ENCODE measurements around the gene G6PD. TPM values are rescaled to one million over a fixed set of nuclear protein-coding genes. Genes with fewer than 3 reads are reported as not detected.

Gene G6PD
- total RNA-seq, 2 donors from 2014 or later: 48.1 to 78.3 TPM

DNA sequence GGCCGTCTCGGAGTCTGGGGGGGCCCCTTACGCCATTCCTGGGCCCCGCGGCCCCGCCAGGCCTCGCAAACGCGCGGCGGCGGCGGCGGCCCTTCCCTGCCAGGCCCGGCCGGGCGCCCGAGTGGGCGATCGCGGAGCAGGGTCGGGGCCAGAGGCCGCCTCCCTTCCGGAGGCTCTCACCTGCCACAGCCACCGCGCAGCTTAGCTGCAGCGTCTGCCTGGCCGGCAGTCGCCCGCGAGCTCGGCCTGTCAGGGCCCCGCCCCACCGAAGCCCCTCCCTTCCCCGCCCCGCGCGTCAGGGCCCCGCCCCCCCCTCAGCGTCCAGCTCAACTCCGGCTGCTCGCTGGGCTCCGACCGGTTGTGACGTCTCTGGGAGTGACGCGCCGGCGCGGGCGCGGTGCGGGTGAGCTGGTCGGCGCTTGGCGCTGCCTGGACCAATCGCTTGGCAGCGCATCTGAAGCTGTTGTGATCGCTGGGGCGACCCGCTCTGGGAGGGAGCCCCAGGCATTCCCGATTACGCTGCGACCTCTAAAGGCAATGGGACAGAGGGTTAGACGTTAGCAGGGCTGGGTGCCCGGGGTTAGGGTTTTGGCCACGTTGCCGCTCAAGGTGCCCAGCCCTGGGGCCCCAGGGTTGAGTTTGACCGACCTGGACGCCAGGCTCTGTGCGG lies 56.1 kb downstream of the G6PD start, which contains the start of gene SLC10A3:
Gene SLC10A3 (minus strand): TSS at position 216 of the 670 bp plus-strand sequence. CDS start 1,689 bp downstream, outside the sequence.
- peak within 1 kb of the TSS; percentile 88 for H3K27ac Mint-ChIP-seq
- H3K4me3 Mint-ChIP-seq: peak within 1 kb of the TSS; percentile 91
- H3K4me1 Mint-ChIP-seq: peaks cover 3% of the 10 kb centered on the region
- ATAC-seq (replicated peaks): peak; percentile 94
- H3K36me3 Mint-ChIP-seq (ENCODE audit: low read depth): peaks cover 12% of the 10 kb centered on the region
- H3K9me3 Mint-ChIP-seq: no peaks in the 10 kb centered on the region
- H3K27me3 Mint-ChIP-seq: no peaks in the 10 kb centered on the region

DNA sequence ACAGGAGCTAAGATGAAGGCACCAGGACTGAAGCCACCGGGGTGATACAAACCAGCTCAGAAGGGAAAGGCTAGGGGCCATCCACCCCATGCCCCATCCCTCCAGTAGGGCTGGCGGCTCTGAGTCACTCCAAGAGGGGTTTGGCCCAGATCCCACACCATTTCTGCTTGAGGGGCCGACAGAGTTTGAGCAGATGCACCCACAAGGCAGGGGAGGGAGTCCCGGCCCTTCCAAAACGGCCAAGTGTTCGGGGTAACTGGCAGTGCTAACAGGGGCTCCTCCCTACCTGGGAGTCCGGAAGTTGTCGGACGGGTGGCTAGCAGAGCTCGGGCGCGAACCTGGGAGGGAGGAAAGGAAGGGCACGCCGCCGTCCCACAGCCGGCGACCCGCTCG lies 56.6 kb downstream of the G6PD start:
- peak; percentile 24 for ATAC-seq (replicated peaks)
- H3K9me3 Mint-ChIP-seq: no peaks in the 10 kb centered on the region
- H3K4me1 Mint-ChIP-seq: peaks cover 3% of the 10 kb centered on the region
- peaks cover 17% of the 10 kb centered on the region for H3K36me3 Mint-ChIP-seq (ENCODE audit: low read depth)
- H3K27ac Mint-ChIP-seq: peak overlapping the region; percentile 88
- H3K27me3 Mint-ChIP-seq: no peaks in the 10 kb centered on the region
- H3K4me3 Mint-ChIP-seq: peak overlapping the region; percentile 91

GRCh38 chrX:154489182-154489581 lies 57.5 kb downstream of the G6PD start:
- H3K4me1 Mint-ChIP-seq: peaks cover 3% of the 10 kb centered on the region
- H3K27me3 Mint-ChIP-seq: no peaks in the 10 kb centered on the region
- H3K36me3 Mint-ChIP-seq (ENCODE audit: low read depth): peaks cover 25% of the 10 kb centered on the region
- ATAC-seq (replicated peaks): no peak
- no peaks in the 10 kb centered on the region for H3K9me3 Mint-ChIP-seq
- H3K4me3 Mint-ChIP-seq: peak overlapping the region; percentile 91
- no peak overlapping the region for H3K27ac Mint-ChIP-seq

DNA sequence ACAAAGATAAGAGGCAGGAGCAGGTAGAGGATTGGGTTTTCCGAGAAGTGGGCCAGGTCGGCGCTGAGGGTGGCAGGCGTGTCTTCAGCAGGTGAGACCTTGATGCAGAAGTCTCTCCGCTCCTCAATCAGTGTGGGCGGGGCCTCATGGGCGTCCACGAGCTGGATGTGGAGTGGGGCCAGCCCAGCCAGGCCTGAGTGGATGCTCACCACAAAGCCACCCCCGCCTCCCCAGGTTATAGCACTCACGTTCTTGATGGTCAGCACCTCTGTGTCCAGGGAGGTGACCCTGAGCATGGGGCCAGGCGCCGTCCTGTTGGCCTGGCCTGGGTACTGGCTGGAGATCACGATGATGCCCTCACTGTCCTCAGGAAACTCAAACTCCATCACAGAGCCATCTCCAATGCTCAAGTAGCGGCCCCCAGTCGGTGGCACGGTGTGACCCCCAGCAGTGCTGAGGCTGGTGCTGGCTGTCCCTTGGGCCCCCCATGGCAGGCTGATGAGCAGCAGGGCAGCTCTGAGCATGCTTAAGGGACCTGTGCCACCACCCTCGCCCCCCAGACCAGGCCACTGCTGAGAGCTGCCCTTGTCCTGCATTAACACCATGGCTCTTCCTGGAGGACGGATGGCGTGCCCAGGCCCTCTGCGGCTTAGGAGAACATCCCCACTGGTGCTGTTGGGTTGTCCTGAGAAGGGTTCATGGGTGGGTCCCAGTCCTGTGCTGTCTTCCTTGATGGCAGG lies 58.1 kb downstream of the G6PD start:
- H3K36me3 Mint-ChIP-seq (ENCODE audit: low read depth): peaks cover 32% of the 10 kb centered on the region
- peaks cover 3% of the 10 kb centered on the region for H3K4me1 Mint-ChIP-seq
- no peaks in the 10 kb centered on the region for H3K9me3 Mint-ChIP-seq
- peak overlapping the region; percentile 91 for H3K4me3 Mint-ChIP-seq
- no peak for ATAC-seq (replicated peaks)
- H3K27me3 Mint-ChIP-seq: no peaks in the 10 kb centered on the region
- no peak overlapping the region for H3K27ac Mint-ChIP-seq

DNA sequence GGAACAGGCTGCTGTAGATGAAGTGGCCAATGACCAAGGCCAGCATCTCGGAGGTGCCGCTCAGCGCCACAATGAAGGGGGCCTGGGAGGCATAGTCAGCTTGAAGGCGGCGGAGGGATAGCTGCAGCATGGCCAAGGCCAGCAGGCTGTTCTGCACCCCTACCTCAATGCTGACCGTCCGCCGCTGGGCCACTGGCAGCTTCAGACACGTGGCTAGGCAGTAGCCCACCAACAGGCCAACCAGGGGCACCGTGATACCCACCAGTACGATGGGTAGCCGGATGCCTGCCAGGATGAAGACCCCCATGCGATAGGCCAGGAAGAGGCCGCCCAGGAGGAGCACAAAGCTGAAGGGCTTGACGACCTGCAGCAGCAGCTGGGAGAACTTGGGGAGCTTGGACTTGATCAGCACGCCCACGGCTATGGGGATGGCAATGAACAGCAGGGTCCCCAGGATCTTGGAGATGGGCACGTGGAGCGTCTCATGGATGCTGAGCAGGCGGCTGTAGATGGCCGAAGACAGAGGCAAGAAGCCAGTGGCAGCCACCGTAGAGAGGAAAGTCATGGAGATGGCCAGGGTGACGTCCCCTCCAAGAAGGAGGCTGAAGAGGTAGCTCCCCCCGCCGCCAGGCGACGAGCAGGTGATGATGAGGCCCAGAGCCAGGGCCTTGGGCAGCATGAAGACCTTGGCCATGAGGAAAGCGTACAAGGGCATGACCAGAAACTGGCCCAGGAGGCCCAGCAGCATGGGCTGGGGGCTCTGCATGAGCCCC lies 58.9 kb downstream of the G6PD start:
- Mint-ChIP-seq H3K4me3 (peak overlapping the region; percentile 64), H3K36me3 (ENCODE audit: low read depth) (peaks cover 35% of the 10 kb centered on the region), H3K27ac (no peak overlapping the region)

DNA sequence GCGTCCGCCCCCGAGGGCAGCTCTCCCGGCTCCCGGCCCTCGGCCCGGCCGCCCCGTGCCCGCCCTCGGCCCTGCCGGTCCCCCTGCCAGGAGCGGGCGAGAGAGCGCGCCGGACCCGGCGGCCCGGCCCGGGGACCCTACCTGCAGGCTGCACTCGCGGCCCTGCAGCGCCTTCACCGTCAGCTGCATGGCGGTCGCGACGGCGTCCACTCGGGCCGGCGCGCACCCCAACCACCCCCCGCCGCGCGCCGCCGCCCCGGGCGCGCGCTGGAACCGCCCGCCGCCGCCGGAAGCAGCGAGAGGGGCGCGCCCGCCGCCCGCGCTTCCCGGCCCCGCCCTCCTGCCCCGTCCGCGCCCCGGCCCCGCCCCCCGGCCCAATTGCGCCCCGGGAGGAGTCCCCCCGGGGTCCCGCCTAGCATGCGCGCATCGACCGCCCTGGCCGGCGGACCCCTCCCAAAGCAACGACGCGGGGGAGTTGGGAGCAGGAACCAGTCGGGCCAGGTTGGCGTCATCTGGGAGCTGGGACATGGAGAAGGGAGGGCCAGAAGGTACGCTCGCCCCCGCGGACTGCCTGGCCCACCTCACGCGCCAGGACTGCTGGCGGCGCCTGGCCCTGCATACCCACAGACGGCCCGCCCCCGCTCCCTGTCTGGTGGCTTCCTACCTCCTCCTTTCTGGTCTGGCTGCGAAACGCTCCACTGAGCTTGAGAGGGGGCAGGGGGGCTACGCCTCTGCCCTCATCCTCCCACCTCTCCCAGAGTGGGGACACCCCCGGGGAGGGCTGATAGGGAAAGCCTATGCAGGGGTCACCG lies 60.0 kb downstream of the G6PD start, which contains the start of gene UBL4A:
Gene UBL4A (minus strand): TSS at position 220 of the 812 bp plus-strand sequence. CDS start 31 bp downstream, at position 189.
- Mint-ChIP-seq H3K4me3 (peak within 1 kb of the TSS; percentile 66), H3K27ac (no peak within 1 kb of the TSS)
- peak; percentile 27 for ATAC-seq (replicated peaks)

More for the DNA sequence above, 58.9 kb downstream of the G6PD start:
- Mint-ChIP-seq H3K9me3 (no peaks in the 10 kb centered on the region), H3K27me3 (no peaks in the 10 kb centered on the region), H3K4me1 (peaks cover 3% of the 10 kb centered on the region)
- ATAC-seq (replicated peaks): no peak

DNA sequence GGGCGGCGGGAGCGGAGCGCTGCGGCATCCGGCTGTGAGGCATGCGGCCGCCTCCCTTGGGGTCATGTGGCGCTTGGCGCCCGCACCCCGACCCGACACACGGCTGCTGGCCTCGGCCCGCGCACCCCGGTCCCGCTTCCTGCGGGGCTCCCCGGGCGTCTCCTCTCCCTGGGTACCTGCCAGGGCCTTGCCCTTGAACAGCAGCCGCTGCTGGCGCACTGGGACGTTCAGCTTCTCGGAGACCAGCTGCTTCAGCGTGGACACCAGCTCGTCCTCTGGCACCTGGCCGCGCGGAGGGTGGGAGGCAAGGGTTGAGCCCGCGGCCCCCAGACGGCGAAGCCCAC lies 60.6 kb downstream of the G6PD start:
- Mint-ChIP-seq H3K36me3 (ENCODE audit: low read depth) (peaks cover 35% of the 10 kb centered on the region), H3K27me3 (no peaks in the 10 kb centered on the region), H3K4me3 (peak overlapping the region; percentile 66), H3K9me3 (no peaks in the 10 kb centered on the region), H3K4me1 (peaks cover 8% of the 10 kb centered on the region), H3K27ac (no peak overlapping the region)
- no peak for ATAC-seq (replicated peaks)

More for the DNA sequence above, 60.0 kb downstream of the G6PD start, which contains the start of gene UBL4A:
- H3K27me3 Mint-ChIP-seq: no peaks in the 10 kb centered on the region
- H3K4me1 Mint-ChIP-seq: peaks cover 8% of the 10 kb centered on the region
- H3K9me3 Mint-ChIP-seq: no peaks in the 10 kb centered on the region
- H3K36me3 Mint-ChIP-seq (ENCODE audit: low read depth): peaks cover 35% of the 10 kb centered on the region

DNA sequence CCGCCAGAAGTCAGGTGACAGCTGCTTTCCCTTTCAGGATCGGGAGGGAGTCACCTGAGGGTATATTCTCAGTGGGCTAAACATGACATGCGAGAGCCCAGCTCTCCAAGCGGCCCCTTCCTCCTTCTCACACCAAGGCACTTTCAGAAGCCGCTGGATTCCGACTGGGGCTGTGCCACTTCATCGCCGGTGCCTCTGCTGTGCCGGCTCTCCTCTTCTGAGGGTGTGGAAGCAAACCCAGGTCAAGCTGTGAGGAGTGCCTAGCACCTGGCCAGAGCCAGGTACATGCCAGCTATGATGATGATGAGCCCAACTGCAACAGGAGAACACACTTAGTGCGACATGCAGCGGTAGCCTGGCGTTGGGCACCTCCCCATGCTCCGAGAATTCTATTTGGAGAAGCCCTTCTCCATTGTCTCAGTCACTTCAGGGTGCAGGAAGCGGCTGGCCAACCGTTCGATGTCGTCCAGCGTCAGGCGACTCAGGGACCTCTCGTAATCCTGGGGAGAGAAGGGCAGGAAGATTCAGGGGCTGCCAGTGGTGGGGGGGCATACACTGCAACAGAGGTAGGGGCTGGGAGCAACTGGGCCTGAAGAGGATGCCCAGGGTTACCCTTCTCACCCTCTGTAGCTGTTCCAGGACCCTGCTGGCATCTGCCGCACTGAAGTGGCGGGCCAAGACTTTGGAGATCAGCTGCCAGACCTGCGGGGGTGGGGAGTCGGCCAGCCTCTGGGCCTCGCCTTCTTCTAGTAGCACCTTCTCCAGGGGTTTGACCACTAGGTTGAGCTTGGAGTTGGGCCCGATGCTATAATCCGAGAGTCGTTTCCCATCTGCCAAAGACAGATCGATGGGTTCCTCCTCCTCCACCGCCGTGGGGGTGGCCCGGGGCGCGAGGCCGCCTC lies 61.2 kb downstream of the G6PD start:
- no peaks in the 10 kb centered on the region for H3K27me3 Mint-ChIP-seq
- peak overlapping the region; percentile 66 for H3K4me3 Mint-ChIP-seq
- H3K4me1 Mint-ChIP-seq: peaks cover 8% of the 10 kb centered on the region
- no peak for ATAC-seq (replicated peaks)
- no peaks in the 10 kb centered on the region for H3K9me3 Mint-ChIP-seq
- H3K27ac Mint-ChIP-seq: no peak overlapping the region
- peaks cover 35% of the 10 kb centered on the region for H3K36me3 Mint-ChIP-seq (ENCODE audit: low read depth)

- Mint-ChIP-seq H3K4me3 (peak overlapping the region; percentile 66), H3K27me3 (no peaks in the 10 kb centered on the region), H3K27ac (no peak overlapping the region), H3K4me1 (peaks cover 8% of the 10 kb centered on the region), H3K9me3 (no peaks in the 10 kb centered on the region), H3K36me3 (ENCODE audit: low read depth) (peaks cover 35% of the 10 kb centered on the region)
- peak; percentile 61 for ATAC-seq (replicated peaks)
Observed at GRCh38 chrX:154484255-154485149, 62.1 kb downstream of the G6PD start.

- Mint-ChIP-seq H3K36me3 (ENCODE audit: low read depth) (peaks cover 35% of the 10 kb centered on the region), H3K27ac (no peak overlapping the region), H3K9me3 (no peaks in the 10 kb centered on the region)
Observed at GRCh38 chrX:154483325-154483724, 63.3 kb downstream of the G6PD start.

DNA sequence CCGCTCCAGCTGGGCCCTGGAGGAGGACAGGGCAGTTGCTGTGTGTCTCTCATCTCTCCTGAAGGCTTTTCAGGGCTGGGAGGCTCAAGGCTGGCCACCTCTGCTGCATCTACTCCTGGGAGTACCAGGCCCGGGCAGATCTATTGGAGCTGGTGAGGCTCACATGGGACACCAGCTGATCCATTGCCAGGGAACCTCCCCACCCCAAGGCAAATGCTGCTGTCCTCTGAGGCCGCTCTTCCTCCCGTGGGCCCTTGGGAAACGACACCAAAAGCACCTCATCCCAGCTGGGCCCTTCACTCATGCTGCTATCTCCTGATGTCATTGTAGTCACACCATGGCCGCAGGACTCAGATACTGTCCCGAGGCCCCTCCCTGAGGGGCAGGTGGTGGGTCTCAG lies 63.9 kb downstream of the G6PD start:
- no peak for ATAC-seq (replicated peaks)
- Mint-ChIP-seq H3K27ac (no peak overlapping the region), H3K4me1 (peaks cover 5% of the 10 kb centered on the region), H3K4me3 (no peak overlapping the region), H3K27me3 (no peaks in the 10 kb centered on the region), H3K36me3 (ENCODE audit: low read depth) (peaks cover 29% of the 10 kb centered on the region), H3K9me3 (no peaks in the 10 kb centered on the region)

More at GRCh38 chrX:154483325-154483724, 63.3 kb downstream of the G6PD start:
- peaks cover 8% of the 10 kb centered on the region for H3K4me1 Mint-ChIP-seq
- H3K4me3 Mint-ChIP-seq: peak overlapping the region; percentile 33
- H3K27me3 Mint-ChIP-seq: no peaks in the 10 kb centered on the region
- ATAC-seq (replicated peaks): no peak

DNA sequence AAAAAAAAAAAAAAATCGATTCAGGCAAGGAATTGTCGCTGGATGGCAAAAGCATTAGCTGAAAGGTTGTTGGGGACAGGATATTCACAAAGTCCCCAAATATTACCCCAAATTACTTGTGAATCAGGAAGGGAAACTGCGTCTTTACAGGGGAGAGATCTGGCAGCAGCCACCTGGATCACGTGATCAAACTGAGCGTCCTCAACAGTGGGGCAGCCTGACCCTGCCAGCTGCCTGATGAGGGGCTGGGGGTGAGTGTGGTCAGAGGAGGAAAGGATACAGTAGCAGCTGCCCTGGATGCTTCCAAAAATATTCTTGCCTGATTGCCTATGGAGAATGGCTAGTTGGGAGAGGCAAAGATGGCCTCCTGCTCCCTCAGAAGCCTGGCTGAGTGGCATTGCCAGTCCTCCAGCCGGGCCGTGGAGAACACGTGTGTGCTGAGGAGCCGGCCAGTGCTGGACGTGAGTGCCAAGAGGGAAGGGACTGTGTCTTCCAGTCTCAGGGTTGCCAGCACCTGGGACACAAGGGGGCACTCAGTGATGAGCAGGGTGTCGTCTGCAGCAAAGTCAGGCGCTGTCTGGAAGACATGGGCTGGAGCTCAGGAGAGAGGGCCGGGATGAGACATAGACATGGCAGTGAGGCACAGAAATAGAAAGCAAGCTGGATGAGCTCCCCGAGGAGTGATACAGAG lies 64.6 kb downstream of the G6PD start:
- H3K36me3 Mint-ChIP-seq (ENCODE audit: low read depth): peaks cover 25% of the 10 kb centered on the region
- no peaks in the 10 kb centered on the region for H3K27me3 Mint-ChIP-seq
- no peaks in the 10 kb centered on the region for H3K9me3 Mint-ChIP-seq
- ATAC-seq (replicated peaks): no peak
- peaks cover 5% of the 10 kb centered on the region for H3K4me1 Mint-ChIP-seq
- no peak overlapping the region for H3K4me3 Mint-ChIP-seq
- no peak overlapping the region for H3K27ac Mint-ChIP-seq
